Measurements from ENCODE around the gene LTV1.

LTV1 gene

GRCh38 chr6:143896126-143896860, 53.2 kb downstream of the LTV1 start:
- no peak for DNase-seq

DNA sequence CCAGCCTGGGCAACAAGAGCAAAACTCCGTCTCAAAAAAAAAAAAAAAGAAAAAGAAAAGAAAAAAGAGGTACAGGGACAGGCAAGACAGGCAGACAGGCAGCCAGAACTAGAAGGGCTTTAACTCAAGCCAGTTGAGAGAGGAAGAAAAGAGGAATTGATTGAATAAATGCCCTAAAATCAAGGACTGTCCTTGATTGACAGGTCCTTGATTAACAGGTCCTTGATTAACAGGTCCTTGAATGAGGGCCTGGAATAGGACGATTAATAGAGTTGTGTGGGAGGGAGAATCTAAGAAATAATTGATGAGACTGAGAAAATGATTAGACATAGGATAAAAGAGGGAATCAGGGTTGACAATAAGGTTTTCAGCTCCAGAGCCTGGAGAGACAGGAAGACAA, 57.2 kb downstream of the LTV1 start:
- DNase-seq = no peak

GRCh38 chr6:143901885-143902750, 59.0 kb downstream of the LTV1 start:
- no peak for DNase-seq

GRCh38 chr6:143902827-143903226, 59.7 kb downstream of the LTV1 start:
- DNase-seq = no peak

DNA sequence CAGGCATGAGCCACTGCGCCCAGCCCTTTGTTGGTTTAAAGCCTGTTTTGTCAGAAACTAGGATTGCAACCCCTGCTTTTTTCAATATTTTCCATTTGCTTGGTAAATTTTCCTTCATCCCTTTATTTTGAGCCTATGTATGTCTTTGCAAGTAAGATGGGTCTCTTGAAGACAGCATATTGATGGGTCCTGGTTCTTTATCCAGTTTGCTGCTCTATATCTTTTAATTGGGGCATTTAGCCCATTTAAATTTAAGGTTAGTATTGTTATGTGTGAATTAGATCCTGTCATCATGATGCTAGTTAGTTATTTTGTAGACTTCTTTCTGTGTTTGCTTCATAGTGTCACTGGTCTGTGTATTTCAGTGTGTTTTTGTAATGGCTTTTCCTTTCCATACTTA, 67.9 kb downstream of the LTV1 start:
- DNase-seq = no peak

DNA sequence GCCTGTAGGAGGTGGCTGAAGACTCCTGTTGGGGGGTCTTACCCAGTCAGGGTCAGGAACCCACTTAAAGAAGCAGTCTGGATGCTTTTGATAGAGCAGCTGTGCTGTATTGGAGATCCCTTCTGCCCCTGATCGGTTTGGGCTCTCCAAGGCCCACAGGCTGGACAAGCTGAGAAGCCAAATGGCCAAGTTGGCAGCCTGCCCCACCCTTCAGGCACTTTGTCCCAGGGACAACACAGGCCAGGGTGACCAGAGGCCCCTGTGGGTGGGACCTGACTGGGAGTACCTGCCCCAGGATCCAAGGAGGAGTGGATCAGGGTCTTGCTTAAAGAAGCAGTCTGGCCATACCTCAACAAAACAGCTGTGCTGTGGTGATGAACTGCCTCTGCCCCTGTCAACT, 69.5 kb downstream of the LTV1 start:
- no peak for DNase-seq

All from effector CD4-positive, alpha-beta T cell (primary cell).